ENCODE measurements around the gene MTARC1. TPM values are rescaled to one million over a fixed set of nuclear protein-coding genes. Genes with fewer than 3 reads are reported as not detected.

The MTARC1 gene
- total RNA-seq, 1 donor from 2014 or later = 7.7 TPM

GRCh38 chr1:220783453-220783852 lies 3.3 kb upstream of the MTARC1 start:
- no peak for DNase-seq (ENCODE audit: low read depth)
- Histone ChIP-seq H3K4me3 (ENCODE audit: low read depth, low read length) (no peak overlapping the region), H3K36me3 (ENCODE audit: control insufficient read depth, insufficient read depth, low read length) (no peaks in the 10 kb centered on the region), H3K27me3 (ENCODE audit: control insufficient read depth, insufficient read depth, low read length) (no peaks in the 10 kb centered on the region)
- TF ChIP-seq, protein P1, sequence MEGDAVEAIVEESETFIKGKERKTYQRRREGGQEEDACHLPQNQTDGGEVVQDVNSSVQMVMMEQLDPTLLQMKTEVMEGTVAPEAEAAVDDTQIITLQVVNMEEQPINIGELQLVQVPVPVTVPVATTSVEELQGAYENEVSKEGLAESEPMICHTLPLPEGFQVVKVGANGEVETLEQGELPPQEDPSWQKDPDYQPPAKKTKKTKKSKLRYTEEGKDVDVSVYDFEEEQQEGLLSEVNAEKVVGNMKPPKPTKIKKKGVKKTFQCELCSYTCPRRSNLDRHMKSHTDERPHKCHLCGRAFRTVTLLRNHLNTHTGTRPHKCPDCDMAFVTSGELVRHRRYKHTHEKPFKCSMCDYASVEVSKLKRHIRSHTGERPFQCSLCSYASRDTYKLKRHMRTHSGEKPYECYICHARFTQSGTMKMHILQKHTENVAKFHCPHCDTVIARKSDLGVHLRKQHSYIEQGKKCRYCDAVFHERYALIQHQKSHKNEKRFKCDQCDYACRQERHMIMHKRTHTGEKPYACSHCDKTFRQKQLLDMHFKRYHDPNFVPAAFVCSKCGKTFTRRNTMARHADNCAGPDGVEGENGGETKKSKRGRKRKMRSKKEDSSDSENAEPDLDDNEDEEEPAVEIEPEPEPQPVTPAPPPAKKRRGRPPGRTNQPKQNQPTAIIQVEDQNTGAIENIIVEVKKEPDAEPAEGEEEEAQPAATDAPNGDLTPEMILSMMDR (IDR thresholded peaks at IDR 0.05; ENCODE audit: insufficient read depth, low read length, poor library complexity, severe bottlenecking) = no peak

GRCh38 chr1:220784751-220785150 lies 2.0 kb upstream of the MTARC1 start:
- Histone ChIP-seq H3K36me3 (ENCODE audit: control insufficient read depth, insufficient read depth, low read length) (no peaks in the 10 kb centered on the region), H3K4me3 (ENCODE audit: low read depth, low read length) (no peak overlapping the region), H3K27me3 (ENCODE audit: control insufficient read depth, insufficient read depth, low read length) (no peaks in the 10 kb centered on the region)
- TF ChIP-seq, protein P1 (IDR thresholded peaks at IDR 0.05; ENCODE audit: insufficient read depth, low read length, poor library complexity, severe bottlenecking) = no peak
- no peak for DNase-seq (ENCODE audit: low read depth)

DNA sequence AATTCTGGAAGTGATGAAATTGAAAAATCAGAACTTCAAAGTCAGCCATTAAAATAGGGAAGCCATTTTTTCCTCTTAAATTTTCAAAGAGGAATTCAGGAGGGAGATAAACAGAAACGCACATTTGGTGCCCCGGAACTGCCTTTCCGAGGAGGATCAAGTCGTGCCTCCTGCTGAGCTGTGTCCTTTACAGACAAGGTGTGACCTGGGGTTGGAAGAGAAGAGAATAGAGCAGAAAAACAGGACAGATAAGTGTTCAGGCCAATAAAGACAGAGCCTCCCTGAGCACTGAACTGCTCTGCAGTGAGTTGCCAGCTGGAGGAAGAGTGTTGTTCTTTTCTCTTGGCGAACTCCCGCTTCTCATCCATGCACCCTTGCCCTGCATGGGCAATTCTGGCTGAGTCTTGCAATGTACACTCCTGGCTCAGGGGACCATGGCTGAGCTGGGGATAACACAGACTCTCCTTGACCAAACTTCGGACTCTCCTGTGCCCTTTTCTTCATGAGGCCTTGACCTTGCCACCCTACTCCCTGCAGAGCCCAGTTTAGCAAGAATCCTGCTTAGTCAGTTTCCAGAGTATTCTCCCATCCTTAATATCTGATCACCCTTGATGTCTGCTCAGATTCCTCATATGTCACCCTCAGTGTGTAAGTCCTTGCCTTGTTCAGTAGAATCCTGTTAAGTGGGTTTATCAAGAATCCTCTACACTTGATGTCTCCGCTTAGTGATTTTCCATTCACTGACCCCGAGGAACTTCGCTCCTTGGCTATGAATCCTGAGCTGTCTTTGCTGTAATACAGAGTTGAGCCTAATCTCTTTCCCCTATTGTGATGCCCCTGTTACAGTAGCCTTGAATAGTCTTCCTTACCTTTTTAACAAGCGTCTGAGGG lies 1.3 kb upstream of the MTARC1 start:
- Histone ChIP-seq H3K4me3 (ENCODE audit: low read depth, low read length) (no peak overlapping the region), H3K27me3 (ENCODE audit: control insufficient read depth, insufficient read depth, low read length) (no peaks in the 10 kb centered on the region), H3K36me3 (ENCODE audit: control insufficient read depth, insufficient read depth, low read length) (no peaks in the 10 kb centered on the region)
- no peak for DNase-seq (ENCODE audit: low read depth)
- TF ChIP-seq, protein P1 (IDR thresholded peaks at IDR 0.05; ENCODE audit: insufficient read depth, low read length, poor library complexity, severe bottlenecking) = no peak

DNA sequence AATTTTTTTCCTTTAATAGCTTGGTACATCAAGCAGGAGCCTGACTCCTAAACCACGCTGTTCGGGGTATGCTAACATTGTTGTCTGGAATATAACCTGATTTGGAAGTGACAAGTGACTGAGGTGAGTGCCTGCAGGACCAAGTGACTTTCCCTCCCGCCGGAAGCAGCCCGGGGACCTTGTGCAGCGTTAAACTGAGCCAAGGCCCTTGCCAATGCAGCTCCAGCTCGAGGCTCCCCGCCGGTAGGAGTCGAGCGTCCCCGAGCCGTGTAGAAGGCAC lies 716 bp upstream of the MTARC1 start:
- no peaks in the 10 kb centered on the region for H3K36me3 ChIP-seq (ENCODE audit: control insufficient read depth, insufficient read depth, low read length)
- no peak for DNase-seq (ENCODE audit: low read depth)
- TF ChIP-seq, protein P1 (IDR thresholded peaks at IDR 0.05; ENCODE audit: insufficient read depth, low read length, poor library complexity, severe bottlenecking) = no peak
- no peaks in the 10 kb centered on the region for H3K27me3 ChIP-seq (ENCODE audit: control insufficient read depth, insufficient read depth, low read length)
- H3K4me3 ChIP-seq (ENCODE audit: low read depth, low read length) = no peak overlapping the region

GRCh38 chr1:220787069-220787619 lies 431 bp downstream of the MTARC1 start:
- Histone ChIP-seq H3K27me3 (ENCODE audit: control insufficient read depth, insufficient read depth, low read length) (no peaks in the 10 kb centered on the region), H3K36me3 (ENCODE audit: control insufficient read depth, insufficient read depth, low read length) (no peaks in the 10 kb centered on the region), H3K4me3 (ENCODE audit: low read depth, low read length) (peak overlapping the region; percentile 39)
- no peak for DNase-seq (ENCODE audit: low read depth)
- TF ChIP-seq, protein P1 (IDR thresholded peaks at IDR 0.05; ENCODE audit: insufficient read depth, low read length, poor library complexity, severe bottlenecking) = no peak
